Pericardium fibroblast (primary cell): Measurements from ENCODE around the gene F2RL2. TPM values are rescaled to one million over a fixed set of nuclear protein-coding genes. Genes with fewer than 3 reads are reported as not detected.

ENCODE experiments used
- total RNA-seq: library from RNA; depleted of rRNA; stranded (reverse); fragments of >200 nt; gene quantifications from 2 replicates; pipeline ENCODE4 v1.2.3, GENCODE V29; 2015

The F2RL2 gene
- 2.6 and 12.0 TPM in 2 replicates for total RNA-seq

GRCh38 chr5:76622973-76623596, at the start of gene F2RL2:
Gene F2RL2, minus strand, starts transcription at chr5:76623403. Its CDS starts 173 bp downstream, at chr5:76623230.

Other genes starting within 250 kb of the F2RL2 start
- gene IQGAP2, start 220.1 kb downstream of the F2RL2 start, total RNA-seq = 0.68 and 3.6 TPM in 2 replicates
- gene F2R, start 92.7 kb upstream of the F2RL2 start, total RNA-seq = 64.1 and 74.9 TPM in 2 replicates
- 7.2 and 12.6 TPM in 2 replicates for gene F2RL1, start 195.6 kb upstream of the F2RL2 start, total RNA-seq
- gene S100Z, start 226.6 kb upstream of the F2RL2 start, total RNA-seq = not detected in 2 replicates